RPMI8226 (cell line): ENCODE results near the gene CNN2.
"Not testable (repeated sequence)": the region's sequence is repeated elsewhere in the genome, so short reads cannot be mapped to it uniquely, and the experiment has no call there.

Source experiments
- DNase-seq: peaks from one replicate; pipeline ENCODE4 v3.0.0-alpha.2; 2015

CNN2 gene

GRCh38 chr19:1012334-1012733, 14.1 kb upstream of the CNN2 start:
- DNase-seq: no peak

GRCh38 chr19:1013218-1013617, 13.2 kb upstream of the CNN2 start:
- DNase-seq: no peak

- DNase-seq: no peak
These were observed 12.0 kb upstream of the CNN2 start for GRCh38 chr19:1014161-1015060.

- no peak for DNase-seq
These were observed 11.2 kb upstream of the CNN2 start for GRCh38 chr19:1015061-1015781.

GRCh38 chr19:1015782-1016646, 10.4 kb upstream of the CNN2 start:
- no peak for DNase-seq

- DNase-seq: no peak
These were observed 9.7 kb upstream of the CNN2 start for GRCh38 chr19:1016647-1017114.

GRCh38 chr19:1017115-1017905, 9.1 kb upstream of the CNN2 start:
- no peak for DNase-seq

- no peak for DNase-seq
These were observed 8.5 kb upstream of the CNN2 start for GRCh38 chr19:1017906-1018305.

GRCh38 chr19:1018393-1018792, 8.0 kb upstream of the CNN2 start:
- no peak for DNase-seq

- no peak for DNase-seq
These were observed 7.3 kb upstream of the CNN2 start for GRCh38 chr19:1018932-1019615.

- DNase-seq: no peak
These were observed 6.8 kb upstream of the CNN2 start for GRCh38 chr19:1019616-1019961.

GRCh38 chr19:1019980-1020867, 6.2 kb upstream of the CNN2 start:
- peak; percentile 26 for DNase-seq

- peak; percentile 98 for DNase-seq
These were observed 5.5 kb upstream of the CNN2 start, which contains the start of gene TMEM259 for GRCh38 chr19:1020868-1021425. TMEM259 (minus strand) TSS chr19:1021123; CDS start chr19:1020996, 127 bp downstream.

GRCh38 chr19:1023883-1024188, 2.6 kb upstream of the CNN2 start:
- not testable (repeated sequence) for DNase-seq

GRCh38 chr19:1025080-1025479, 1.3 kb upstream of the CNN2 start:
- not testable (repeated sequence) for DNase-seq

GRCh38 chr19:1026783-1027649, 608 bp downstream of the CNN2 start:
- DNase-seq: peak; percentile 48

GRCh38 chr19:1027650-1028061, 1.2 kb downstream of the CNN2 start:
- peak; percentile 41 for DNase-seq

- peak; percentile 88 for DNase-seq
These were observed 1.9 kb downstream of the CNN2 start for GRCh38 chr19:1028062-1028926.
